HepG2 (cell line): Measurements from ENCODE around the gene RXFP3. TPM values are rescaled to one million over a fixed set of nuclear protein-coding genes. Genes with fewer than 3 reads are reported as not detected.

Source experiments
- ATAC-seq: fragments of 200-7000 bp; cut with Tn5 transposase; 3 replicates; pipeline ENCODE4 v1.9.1; 2020; ENCODE audit warnings: mild to moderate bottlenecking, moderate library complexity
- BruUV-seq: library from RNA; stranded (reverse); fragments of 400-500 nt; replicated peaks from 2 replicates; lab custom pipeline; 2021; lab: Mats Ljungman, UMichigan
- CTCF ChIA-PET: fragments of 300-600 bp; formaldehyde crosslinking; extraction: SDS; loops from one replicate; lab custom pipeline; 2021; ENCODE audit warnings: low total read pairs, inconsistent platforms, low intra/inter-chr PET ratio; lab: Yijun Ruan, JAX
- POLR2A ChIA-PET: fragments of 350-600 bp; sonication (Branson Sonifier 250); formaldehyde crosslinking; loops from one replicate; lab custom pipeline; 2020; ENCODE audit warnings: antibody characterized with exemption, inconsistent platforms; lab: Yijun Ruan, JAX
- DNase-seq: peaks from one replicate; pipeline ENCODE4 v3.0.0-alpha.2; 2015; ENCODE audit warnings: low spot score
- FAIRE-seq: peaks from 3 replicates; lab custom pipeline; 2011; peaks lifted over from hg19 to GRCh38; lab: Jason Lieb, UNC
- H2AFZ ChIP-seq: one replicate; pipeline ENCODE4 v1.6.1; 2011; ENCODE audit warnings: low read length, inconsistent platforms
- H3K27ac ChIP-seq: fragments of 300-600 bp; 3 replicates; pipeline ENCODE4 v1.8.0; 2011; ENCODE audit warnings: mixed run types, mild to moderate bottlenecking, mixed read lengths, low read length, inconsistent platforms; ENCODE audit not compliant: insufficient read depth; ENCODE audit errors: extremely low read length
- H3K27me3 ChIP-seq, 2 experiments: fragments of 200-600 bp in 1 of 2; 2 replicates in 1 of 2; 3 replicates in 1 of 2; pipeline versions ENCODE4 v1.6.0 to v1.8.0; 2011; ENCODE audit warnings: low read length in 2 of 2, mild to moderate bottlenecking in 2 of 2, moderate library complexity in 2 of 2, inconsistent platforms in 1 of 2; ENCODE audit not compliant: insufficient read depth in 2 of 2, control insufficient read depth in 1 of 2
- H3K36me3 ChIP-seq, 2 experiments: fragments of 200-600 bp in 1 of 2; replicated peaks in 1 of 2; 2 replicates in 1 of 2; 3 replicates in 1 of 2; pipeline versions ENCODE4 v1.5.1 to v1.8.0; 2011; ENCODE audit warnings: low read length in 2 of 2, inconsistent platforms in 1 of 2; ENCODE audit not compliant: insufficient read depth in 2 of 2, control insufficient read depth in 1 of 2
- H3K4me1 ChIP-seq: 2 replicates; pipeline ENCODE4 v1.5.1; 2012; ENCODE audit warnings: low read length, inconsistent platforms; ENCODE audit not compliant: insufficient read depth
- H3K4me2 ChIP-seq: 2 replicates; pipeline ENCODE4 v1.6.0; 2011; ENCODE audit warnings: low read depth, low read length, inconsistent platforms
- H3K4me3 ChIP-seq, 3 experiments: fragments of 200-600 bp in 1 of 3; sonication (generic), shearing (Covaris generic) in 1 of 3; replicated peaks in 1 of 3; 2 replicates each; pipeline ENCODE4 v1.5.1; 2011 to 2016; ENCODE audit warnings: low read length in 3 of 3, inconsistent platforms in 2 of 3, low read depth in 2 of 3, mild to moderate bottlenecking in 2 of 3, control low read depth in 1 of 3, mixed read lengths in 1 of 3; ENCODE audit not compliant: insufficient read depth in 1 of 3
- H3K79me2 ChIP-seq: one replicate; pipeline ENCODE4 v1.6.1; 2011; ENCODE audit warnings: low read length, inconsistent platforms; ENCODE audit not compliant: insufficient read depth
- H3K9ac ChIP-seq: 2 replicates; pipeline ENCODE4 v1.6.0; 2011; ENCODE audit warnings: mild to moderate bottlenecking, low read depth, low read length, inconsistent platforms; ENCODE audit not compliant: insufficient read depth
- H3K9me3 ChIP-seq: 2 replicates; pipeline ENCODE4 v1.5.1; 2012; ENCODE audit warnings: mild to moderate bottlenecking, low read length
- H4K20me1 ChIP-seq: 2 replicates; pipeline ENCODE4 v1.6.0; 2011; ENCODE audit warnings: inconsistent platforms, mild to moderate bottlenecking, low read length, moderate library complexity; ENCODE audit not compliant: insufficient read depth
- AHR ChIP-seq: IDR thresholded peaks from 2 replicates; pipeline ENCODE4 v1.6.1; 2018; ENCODE audit warnings: missing genetic modification reagents, missing compliant biosample characterization
- CCAR2 ChIP-seq: fragments of 200-400 bp; formaldehyde crosslinking; optimal IDR thresholded peaks from 2 replicates; pipeline ENCODE3; 2018; ENCODE audit warnings: low read depth, mild to moderate bottlenecking, low read length, moderate library complexity
- FOSL1 ChIP-seq: sonication (generic); formaldehyde crosslinking; IDR thresholded peaks from 2 replicates; pipeline ENCODE4 v1.9.0; 2021; ENCODE audit warnings: missing genetic modification reagents, borderline replicate concordance
- FOXA3 ChIP-seq: IDR thresholded peaks from 2 replicates; pipeline ENCODE4 v1.6.1; 2016; ENCODE audit warnings: missing genetic modification reagents, missing compliant biosample characterization
- HDAC1 ChIP-seq: sonication (generic); formaldehyde crosslinking; IDR thresholded peaks from 2 replicates; pipeline ENCODE4 v1.5.1; 2020; ENCODE audit warnings: mild to moderate bottlenecking, missing genetic modification reagents
- HMGA1 ChIP-seq: sonication (generic); formaldehyde crosslinking; conservative IDR thresholded peaks from 2 replicates; pipeline ENCODE4 v1.4.0; 2020; ENCODE audit warnings: missing genetic modification reagents
- MBNL3 ChIP-seq: fragments of 250-450 bp; sonication (Bioruptor Pico); conservative IDR thresholded peaks from 2 replicates; pipeline ENCODE4 v1.8.0; 2022; ENCODE audit warnings: mild to moderate bottlenecking, inconsistent platforms
- NR2C2 ChIP-seq: sonication (generic); formaldehyde crosslinking; IDR thresholded peaks from 2 replicates; pipeline ENCODE4 v1.4.0; 2020; ENCODE audit warnings: missing genetic modification reagents, mild to moderate bottlenecking, moderate library complexity, borderline replicate concordance
- RNF2 ChIP-seq: fragments of 450-650 bp; conservative IDR thresholded peaks from 2 replicates; pipeline ENCODE4 v1.6.1; 2016; ENCODE audit warnings: low read depth
- SATB2 ChIP-seq: sonication (generic); formaldehyde crosslinking; IDR thresholded peaks from 2 replicates; pipeline ENCODE4 v1.5.0; 2020; ENCODE audit warnings: missing genetic modification reagents
- SMARCE1 ChIP-seq: fragments of 450-650 bp; IDR thresholded peaks from 2 replicates; pipeline ENCODE4 v1.6.1; 2017; ENCODE audit warnings: borderline replicate concordance
- TOE1 ChIP-seq: sonication (generic); formaldehyde crosslinking; IDR thresholded peaks from 2 replicates; pipeline ENCODE4 v1.4.0; 2020; ENCODE audit warnings: mild to moderate bottlenecking, missing genetic modification reagents
- ZNF256 ChIP-seq: sonication (generic); formaldehyde crosslinking; conservative IDR thresholded peaks from 2 replicates; pipeline ENCODE4 v1.4.0; 2020; ENCODE audit warnings: missing genetic modification reagents
- ZNF530 ChIP-seq: sonication (generic); formaldehyde crosslinking; IDR thresholded peaks from 2 replicates; pipeline ENCODE4 v1.5.0; 2020; ENCODE audit warnings: low read depth, mild to moderate bottlenecking, missing genetic modification reagents
- ZNF776 ChIP-seq: sonication (generic); formaldehyde crosslinking; IDR thresholded peaks from 2 replicates; pipeline ENCODE4 v1.4.0; 2020; ENCODE audit warnings: mild to moderate bottlenecking, missing genetic modification reagents
- WGBS: methylation state at CpG from one replicate; pipeline ENCODE4 v1.1.6; 2017; ENCODE audit warnings: low lambda C conversion rate; 5-methylcytosine and 5-hydroxymethylcytosine counted together
- in situ Hi-C: cut with HindIII; loops from 2 replicates; pipeline ENCODE4 v1.10.0; 2017; ENCODE audit warnings: low pct_unique_long_range_greater_than_20kb; ENCODE audit not compliant: extremely low pct_ligation_motif_present
- intact Hi-C: fragments of 100-400 bp; cut with micrococcal nuclease; formaldehyde crosslinking; loops from one replicate; pipeline ENCODE4 v1.10.0; 2022; ENCODE audit not compliant: unreplicated experiment
- polyA plus RNA-seq, 8 experiments: library from polyadenylated mRNA; depleted of rRNA in 3 of 8; stranded (reverse) in 7 of 8; unstranded in 1 of 8; fragments of >200 nt; fragmentation: Illumina TruSeq in 4 of 8; extraction: Trizol in 4 of 8; gene quantifications; 2 replicates each; pipeline versions ENCODE4 v1.2.1 to v1.2.3, GENCODE V29; 2011 to 2016; ENCODE audit warnings: low read depth in 4 of 8, missing spikeins in 1 of 8, mixed read lengths in 1 of 8; ENCODE audit not compliant: insufficient read depth in 1 of 8
- total RNA-seq, 5 experiments: library from RNA; depleted of rRNA; stranded (reverse); fragments of >200 nt; fragmentation: Illumina TruSeq; extraction: Trizol; gene quantifications; 2 replicates each; pipeline ENCODE4 v1.2.3, GENCODE V29; 2016; ENCODE audit warnings: low read depth in 1 of 5
- TF ChIP-seq, protein P1 (sequence below): sonication (generic); formaldehyde crosslinking; IDR thresholded peaks from 2 replicates; pipeline ENCODE4 v1.4.0; 2020; ENCODE audit warnings: missing genetic modification reagents, borderline replicate concordance
- TF ChIP-seq, protein P2 (sequence below): sonication (generic); formaldehyde crosslinking; IDR thresholded peaks from 2 replicates; pipeline ENCODE4 v1.4.0; 2020; ENCODE audit warnings: missing genetic modification reagents, borderline replicate concordance
- TF ChIP-seq, protein P3 (sequence below): sonication (generic); formaldehyde crosslinking; conservative IDR thresholded peaks from 2 replicates; pipeline ENCODE4 v1.8.0; 2022; ENCODE audit warnings: mild to moderate bottlenecking, moderate library complexity, missing genetic modification reagents

RXFP3 gene
- total and polyA plus RNA-seq, 2 of the 13 experiments (the other 11 are each of a cell fraction or from before 2014, with no cell fraction given), result not detected

- Histone ChIP-seq H3K9ac (no peak overlapping the region), H3K79me2 (no peaks in the 10 kb centered on the region), H3K4me3 (no peak overlapping the region), H3K9me3 (no peaks in the 10 kb centered on the region), H4K20me1 (no peaks in the 10 kb centered on the region), H3K27ac (no peak overlapping the region), H3K27me3 (no peaks in the 10 kb centered on the region; a peak in 1 of 5 replicates), H3K4me1 (no peaks in the 10 kb centered on the region; the same call in 1 of the 2 replicates), H3K4me2 (no peak overlapping the region), H2AFZ (no peak overlapping the region), H3K36me3 (no peaks in the 10 kb centered on the region)
- intact Hi-C loops, result no loop called here
- ATAC-seq (no peak), FAIRE-seq (no peak), DNase-seq (no peak)
- ChIA-PET CTCF (no interaction called here), POLR2A (no interaction called here)
- in situ Hi-C loops, result loop anchor here (25.0 kb wide), 1 partner anchor 486 kb away; no protein-coding TSS in a partner anchor
- no TSS peak for BruUV-seq
- 14% methylated on average over 5 of the region's 5 CpGs for WGBS
- TF ChIP-seq SATB2 (CRISPR knock-in tag), result no peak
- no peak for TF ChIP-seq ZNF256 (CRISPR knock-in tag)
- TF ChIP-seq, protein P1, sequence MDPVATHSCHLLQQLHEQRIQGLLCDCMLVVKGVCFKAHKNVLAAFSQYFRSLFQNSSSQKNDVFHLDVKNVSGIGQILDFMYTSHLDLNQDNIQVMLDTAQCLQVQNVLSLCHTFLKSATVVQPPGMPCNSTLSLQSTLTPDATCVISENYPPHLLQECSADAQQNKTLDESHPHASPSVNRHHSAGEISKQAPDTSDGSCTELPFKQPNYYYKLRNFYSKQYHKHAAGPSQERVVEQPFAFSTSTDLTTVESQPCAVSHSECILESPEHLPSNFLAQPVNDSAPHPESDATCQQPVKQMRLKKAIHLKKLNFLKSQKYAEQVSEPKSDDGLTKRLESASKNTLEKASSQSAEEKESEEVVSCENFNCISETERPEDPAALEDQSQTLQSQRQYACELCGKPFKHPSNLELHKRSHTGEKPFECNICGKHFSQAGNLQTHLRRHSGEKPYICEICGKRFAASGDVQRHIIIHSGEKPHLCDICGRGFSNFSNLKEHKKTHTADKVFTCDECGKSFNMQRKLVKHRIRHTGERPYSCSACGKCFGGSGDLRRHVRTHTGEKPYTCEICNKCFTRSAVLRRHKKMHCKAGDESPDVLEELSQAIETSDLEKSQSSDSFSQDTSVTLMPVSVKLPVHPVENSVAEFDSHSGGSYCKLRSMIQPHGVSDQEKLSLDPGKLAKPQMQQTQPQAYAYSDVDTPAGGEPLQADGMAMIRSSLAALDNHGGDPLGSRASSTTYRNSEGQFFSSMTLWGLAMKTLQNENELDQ (CRISPR knock-in tag), result no peak
- TF ChIP-seq AHR, result no peak
- no peak for TF ChIP-seq NR2C2 (CRISPR knock-in tag)
- TF ChIP-seq SMARCE1, result no peak
- TF ChIP-seq HMGA1 (CRISPR knock-in tag), result no peak
- TF ChIP-seq, protein P2, sequence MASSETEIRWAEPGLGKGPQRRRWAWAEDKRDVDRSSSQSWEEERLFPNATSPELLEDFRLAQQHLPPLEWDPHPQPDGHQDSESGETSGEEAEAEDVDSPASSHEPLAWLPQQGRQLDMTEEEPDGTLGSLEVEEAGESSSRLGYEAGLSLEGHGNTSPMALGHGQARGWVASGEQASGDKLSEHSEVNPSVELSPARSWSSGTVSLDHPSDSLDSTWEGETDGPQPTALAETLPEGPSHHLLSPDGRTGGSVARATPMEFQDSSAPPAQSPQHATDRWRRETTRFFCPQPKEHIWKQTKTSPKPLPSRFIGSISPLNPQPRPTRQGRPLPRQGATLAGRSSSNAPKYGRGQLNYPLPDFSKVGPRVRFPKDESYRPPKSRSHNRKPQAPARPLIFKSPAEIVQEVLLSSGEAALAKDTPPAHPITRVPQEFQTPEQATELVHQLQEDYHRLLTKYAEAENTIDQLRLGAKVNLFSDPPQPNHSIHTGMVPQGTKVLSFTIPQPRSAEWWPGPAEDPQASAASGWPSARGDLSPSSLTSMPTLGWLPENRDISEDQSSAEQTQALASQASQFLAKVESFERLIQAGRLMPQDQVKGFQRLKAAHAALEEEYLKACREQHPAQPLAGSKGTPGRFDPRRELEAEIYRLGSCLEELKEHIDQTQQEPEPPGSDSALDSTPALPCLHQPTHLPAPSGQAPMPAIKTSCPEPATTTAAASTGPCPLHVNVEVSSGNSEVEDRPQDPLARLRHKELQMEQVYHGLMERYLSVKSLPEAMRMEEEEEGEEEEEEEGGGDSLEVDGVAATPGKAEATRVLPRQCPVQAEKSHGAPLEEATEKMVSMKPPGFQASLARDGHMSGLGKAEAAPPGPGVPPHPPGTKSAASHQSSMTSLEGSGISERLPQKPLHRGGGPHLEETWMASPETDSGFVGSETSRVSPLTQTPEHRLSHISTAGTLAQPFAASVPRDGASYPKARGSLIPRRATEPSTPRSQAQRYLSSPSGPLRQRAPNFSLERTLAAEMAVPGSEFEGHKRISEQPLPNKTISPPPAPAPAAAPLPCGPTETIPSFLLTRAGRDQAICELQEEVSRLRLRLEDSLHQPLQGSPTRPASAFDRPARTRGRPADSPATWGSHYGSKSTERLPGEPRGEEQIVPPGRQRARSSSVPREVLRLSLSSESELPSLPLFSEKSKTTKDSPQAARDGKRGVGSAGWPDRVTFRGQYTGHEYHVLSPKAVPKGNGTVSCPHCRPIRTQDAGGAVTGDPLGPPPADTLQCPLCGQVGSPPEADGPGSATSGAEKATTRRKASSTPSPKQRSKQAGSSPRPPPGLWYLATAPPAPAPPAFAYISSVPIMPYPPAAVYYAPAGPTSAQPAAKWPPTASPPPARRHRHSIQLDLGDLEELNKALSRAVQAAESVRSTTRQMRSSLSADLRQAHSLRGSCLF (CRISPR knock-in tag), result no peak
- TF ChIP-seq, protein P3, sequence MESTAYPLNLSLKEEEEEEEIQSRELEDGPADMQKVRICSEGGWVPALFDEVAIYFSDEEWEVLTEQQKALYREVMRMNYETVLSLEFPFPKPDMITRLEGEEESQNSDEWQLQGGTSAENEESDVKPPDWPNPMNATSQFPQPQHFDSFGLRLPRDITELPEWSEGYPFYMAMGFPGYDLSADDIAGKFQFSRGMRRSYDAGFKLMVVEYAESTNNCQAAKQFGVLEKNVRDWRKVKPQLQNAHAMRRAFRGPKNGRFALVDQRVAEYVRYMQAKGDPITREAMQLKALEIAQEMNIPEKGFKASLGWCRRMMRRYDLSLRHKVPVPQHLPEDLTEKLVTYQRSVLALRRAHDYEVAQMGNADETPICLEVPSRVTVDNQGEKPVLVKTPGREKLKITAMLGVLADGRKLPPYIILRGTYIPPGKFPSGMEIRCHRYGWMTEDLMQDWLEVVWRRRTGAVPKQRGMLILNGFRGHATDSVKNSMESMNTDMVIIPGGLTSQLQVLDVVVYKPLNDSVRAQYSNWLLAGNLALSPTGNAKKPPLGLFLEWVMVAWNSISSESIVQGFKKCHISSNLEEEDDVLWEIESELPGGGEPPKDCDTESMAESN, result no peak
- no peak for TF ChIP-seq HDAC1 (CRISPR knock-in tag)
- no peak for TF ChIP-seq FOSL1 (CRISPR knock-in tag)
- no peak for TF ChIP-seq CCAR2
- no peak for TF ChIP-seq ZNF776 (CRISPR knock-in tag)
- no peak for TF ChIP-seq MBNL3 (CRISPR knock-in tag)
- no peak for TF ChIP-seq TOE1
- no peak for TF ChIP-seq RNF2
- no peak for TF ChIP-seq FOXA3 (CRISPR knock-in tag)
- TF ChIP-seq ZNF530 (CRISPR knock-in tag), result no peak
Observed at GRCh38 chr5:33975852-33976251, 39.7 kb downstream of the RXFP3 start.
